ENCODE measurements around the gene DIP2A.

Gene DIP2A

DNA sequence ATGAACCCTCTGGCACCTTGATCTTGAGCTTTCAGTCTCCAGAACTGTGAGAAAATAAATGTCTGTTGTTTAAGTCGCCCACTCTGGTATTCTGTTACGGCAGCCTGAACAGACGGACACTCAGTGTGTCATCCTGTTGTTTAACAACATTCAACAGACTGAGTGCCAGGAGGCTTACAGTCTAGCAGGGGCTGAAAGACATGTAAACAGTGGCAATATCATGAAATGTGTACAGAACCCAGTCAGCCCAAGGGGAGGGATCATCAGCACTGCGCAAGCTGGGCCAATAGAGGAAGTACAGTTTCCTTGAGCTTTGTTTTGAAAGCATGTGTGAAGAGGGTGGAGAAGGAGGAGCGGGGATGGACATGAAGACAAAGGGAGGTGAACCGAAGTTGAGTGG lies 13.6 kb downstream of the DIP2A start:
- FAIRE-seq: no peak

DNA sequence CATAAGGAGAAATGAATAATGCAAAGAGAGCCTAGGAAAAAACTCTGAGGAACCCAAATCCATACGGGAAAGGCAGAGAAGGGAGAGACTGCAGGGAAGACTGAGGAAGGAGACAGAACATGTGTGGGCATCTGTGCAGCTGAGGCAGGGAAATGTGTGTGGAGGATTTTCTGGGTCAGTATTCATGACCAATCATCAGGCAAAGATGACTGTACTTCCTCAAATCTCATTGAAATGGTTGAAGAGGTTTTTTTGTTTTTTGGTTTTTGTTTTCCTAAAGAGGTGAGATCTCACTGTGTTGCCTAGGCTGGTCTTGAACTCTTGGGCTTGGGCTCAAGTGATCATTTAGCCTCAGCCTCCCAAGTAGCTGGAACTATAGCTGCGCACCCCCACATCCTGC lies 15.7 kb downstream of the DIP2A start:
- DNase-seq (ENCODE audit: extremely low spot score, insufficient read length, low read depth): no peak
- no peak for FAIRE-seq

More for the DNA sequence above, 13.6 kb downstream of the DIP2A start:
- DNase-seq (ENCODE audit: extremely low spot score, insufficient read length, low read depth): no peak

DNA sequence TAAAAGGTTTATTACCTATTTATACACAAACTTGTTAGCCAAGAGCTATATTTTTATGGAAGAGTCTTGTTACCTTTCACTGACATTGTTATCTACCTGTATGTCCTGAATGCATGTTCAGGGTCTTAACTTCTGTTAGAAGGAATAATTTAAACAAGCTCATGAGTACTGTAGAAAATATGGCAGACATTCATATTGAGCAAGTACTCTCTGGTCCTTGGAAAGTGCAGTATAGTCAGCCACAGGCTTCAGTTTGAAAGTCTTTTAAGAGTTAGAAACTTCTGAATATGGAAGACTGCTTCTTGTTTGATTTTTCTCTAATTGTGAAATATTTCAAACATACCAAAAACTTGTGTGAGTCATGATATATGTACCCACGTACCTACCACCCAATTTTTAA lies 16.6 kb downstream of the DIP2A start:
- FAIRE-seq: no peak

DNA sequence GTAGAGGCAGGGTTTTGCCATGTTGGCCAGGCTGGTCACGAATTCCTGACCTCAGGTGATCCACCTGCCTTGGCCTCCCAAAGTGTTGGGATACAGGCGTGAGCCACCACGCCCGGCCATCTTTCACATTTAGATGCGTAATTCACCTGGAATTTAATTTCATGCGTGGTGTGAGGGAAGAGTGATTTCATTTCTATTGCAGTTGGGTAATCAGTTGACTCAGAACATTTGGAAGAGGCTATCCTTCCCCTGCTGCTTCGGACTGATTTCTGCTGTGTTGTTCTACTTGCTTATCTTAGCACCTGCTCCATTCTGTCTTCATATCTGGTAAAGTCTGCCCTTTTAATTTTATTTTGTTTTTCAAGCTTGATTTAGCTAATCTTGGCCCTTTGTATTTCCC lies 19.1 kb downstream of the DIP2A start:
- no peak for FAIRE-seq
- no peak for DNase-seq (ENCODE audit: extremely low spot score, insufficient read length, low read depth)

More for the DNA sequence above, 16.6 kb downstream of the DIP2A start:
- DNase-seq (ENCODE audit: extremely low spot score, insufficient read length, low read depth): no peak

DNA sequence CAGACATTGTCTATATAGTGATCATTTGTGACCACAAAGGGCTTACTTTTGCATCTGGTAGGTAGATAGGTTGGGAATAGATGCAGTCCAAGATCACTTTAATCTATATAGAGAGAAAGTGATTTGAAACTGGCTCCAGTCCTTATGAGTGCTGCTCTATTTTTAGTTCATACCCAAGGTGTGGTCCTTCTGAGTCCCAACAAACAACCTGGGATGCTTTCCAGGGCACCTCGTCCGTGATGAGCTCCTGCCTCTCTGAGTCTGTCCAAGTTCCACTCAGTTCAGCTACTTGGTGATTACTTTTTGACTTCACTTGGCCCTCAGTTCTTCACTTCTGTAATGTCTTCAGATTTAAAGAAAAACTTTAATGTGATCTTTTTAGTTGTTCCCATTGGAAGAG lies 20.2 kb downstream of the DIP2A start:
- no peak for FAIRE-seq
- DNase-seq (ENCODE audit: extremely low spot score, insufficient read length, low read depth): no peak

DNA sequence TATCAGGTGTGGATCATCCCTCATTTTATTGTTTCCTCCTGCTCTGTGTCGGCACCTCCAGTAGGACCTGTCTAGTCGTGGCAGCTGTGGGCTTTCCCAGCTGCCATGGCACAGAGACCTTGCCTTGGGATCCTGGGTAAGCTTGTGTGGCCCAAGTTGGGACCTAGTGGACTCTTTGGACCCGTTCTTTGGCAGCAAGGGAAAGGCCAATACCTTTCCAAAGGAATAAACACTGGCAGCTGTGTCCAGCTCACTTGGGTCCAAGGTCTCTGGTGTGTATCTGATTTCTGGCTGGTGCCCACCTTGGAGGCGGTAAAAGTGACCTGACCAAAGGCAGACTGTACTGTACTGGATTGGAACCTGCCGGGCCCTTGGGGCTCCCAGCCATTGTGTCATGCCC lies 21.8 kb downstream of the DIP2A start:
- DNase-seq (ENCODE audit: extremely low spot score, insufficient read length, low read depth) (no peak), FAIRE-seq (no peak)

DNA sequence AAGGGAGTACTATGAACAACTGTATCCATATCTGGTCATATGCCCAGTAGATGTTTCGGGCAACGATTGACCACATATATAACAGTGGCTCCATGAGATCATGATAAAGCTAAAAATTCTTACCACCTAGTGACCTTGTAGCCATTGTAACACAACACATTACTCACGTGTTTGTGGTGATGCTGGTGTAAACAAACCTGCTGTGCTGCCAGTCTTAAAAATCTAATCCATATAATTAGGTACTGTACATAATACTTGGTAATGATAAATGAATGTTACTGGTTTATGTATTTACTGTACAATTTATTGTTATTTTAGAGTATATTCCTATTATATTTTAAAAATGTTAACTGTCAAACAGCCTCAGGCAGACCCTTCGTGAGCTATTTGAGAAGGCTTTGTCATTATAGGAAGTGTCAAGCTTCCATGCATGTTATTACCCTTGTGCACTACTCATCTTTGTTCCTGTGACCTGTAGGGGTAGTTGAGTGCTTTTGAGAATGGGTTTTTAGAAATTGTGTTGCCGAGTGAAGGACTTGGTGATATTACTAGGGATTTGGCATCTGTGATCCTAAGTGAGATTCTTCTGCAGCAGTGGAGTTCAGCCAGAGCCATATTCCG lies 23.6 kb downstream of the DIP2A start:
- FAIRE-seq: no peak

DNA sequence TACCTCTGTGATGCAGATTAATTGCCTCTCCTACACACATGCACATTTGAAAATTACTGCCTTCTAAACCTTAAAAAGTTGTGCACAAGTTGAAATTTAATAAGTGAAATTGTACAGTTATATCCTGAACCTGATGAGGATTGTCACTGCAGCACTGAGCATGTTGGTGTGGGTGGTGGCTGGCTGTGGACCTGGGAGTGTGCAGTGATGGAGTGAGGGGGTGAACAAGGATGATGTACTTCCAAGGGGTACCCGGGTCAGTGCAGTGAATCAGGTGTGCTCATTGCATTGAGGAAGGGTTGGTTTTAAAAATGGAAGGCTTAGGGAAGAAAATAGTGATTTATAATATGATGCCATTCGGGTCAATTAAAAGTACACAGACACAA lies 24.1 kb downstream of the DIP2A start:
- DNase-seq (ENCODE audit: extremely low spot score, insufficient read length, low read depth): no peak
- no peak for FAIRE-seq

More for the DNA sequence above, 23.6 kb downstream of the DIP2A start:
- DNase-seq (ENCODE audit: extremely low spot score, insufficient read length, low read depth): no peak

DNA sequence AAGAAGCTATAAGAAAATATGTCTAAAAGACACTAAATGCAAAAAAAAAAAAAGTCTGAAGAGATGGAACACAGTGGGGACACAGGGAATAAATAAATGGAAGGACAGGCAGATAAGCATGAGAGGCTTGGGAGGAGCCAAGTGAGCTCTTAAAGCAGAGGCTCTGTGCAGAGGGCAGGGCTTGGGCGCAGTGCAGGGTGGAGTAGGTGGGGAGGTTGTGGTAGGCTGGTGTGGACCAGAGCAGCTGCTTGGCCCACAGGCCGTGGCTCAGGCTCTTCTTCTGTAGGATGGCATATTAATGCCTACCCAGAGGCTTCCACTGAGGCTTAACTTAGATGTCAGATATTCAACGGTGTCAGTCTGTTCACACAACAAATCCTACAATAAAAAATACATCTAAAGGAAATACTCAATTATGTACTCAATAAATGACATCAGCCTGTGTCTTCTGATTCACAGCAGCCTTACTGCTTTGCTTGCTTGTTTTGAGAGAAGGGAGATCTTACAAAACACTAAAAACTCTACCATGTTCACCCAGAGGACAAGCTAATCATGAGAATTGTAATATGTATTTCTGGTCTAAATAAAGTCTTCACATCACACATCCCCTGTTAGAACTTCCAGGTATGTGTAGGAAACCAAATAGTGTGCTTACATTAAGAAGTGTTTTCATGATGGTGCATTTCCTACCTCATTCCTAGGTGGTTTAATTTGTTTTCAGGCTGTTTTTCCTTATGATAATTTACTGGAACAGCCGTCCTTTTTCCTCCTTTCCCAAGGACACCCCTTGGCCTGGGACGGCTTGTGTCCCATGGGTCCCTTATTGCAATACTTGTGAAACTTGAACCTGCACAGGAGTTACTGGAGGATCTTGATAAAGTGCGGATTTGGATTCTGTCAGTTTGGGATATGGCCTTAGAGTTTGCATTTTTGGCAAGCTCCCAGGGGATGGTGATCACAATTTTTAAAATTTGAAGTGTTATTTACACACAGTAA lies 24.9 kb downstream of the DIP2A start:
- no peak for DNase-seq (ENCODE audit: extremely low spot score, insufficient read length, low read depth)
- FAIRE-seq: no peak

DNA sequence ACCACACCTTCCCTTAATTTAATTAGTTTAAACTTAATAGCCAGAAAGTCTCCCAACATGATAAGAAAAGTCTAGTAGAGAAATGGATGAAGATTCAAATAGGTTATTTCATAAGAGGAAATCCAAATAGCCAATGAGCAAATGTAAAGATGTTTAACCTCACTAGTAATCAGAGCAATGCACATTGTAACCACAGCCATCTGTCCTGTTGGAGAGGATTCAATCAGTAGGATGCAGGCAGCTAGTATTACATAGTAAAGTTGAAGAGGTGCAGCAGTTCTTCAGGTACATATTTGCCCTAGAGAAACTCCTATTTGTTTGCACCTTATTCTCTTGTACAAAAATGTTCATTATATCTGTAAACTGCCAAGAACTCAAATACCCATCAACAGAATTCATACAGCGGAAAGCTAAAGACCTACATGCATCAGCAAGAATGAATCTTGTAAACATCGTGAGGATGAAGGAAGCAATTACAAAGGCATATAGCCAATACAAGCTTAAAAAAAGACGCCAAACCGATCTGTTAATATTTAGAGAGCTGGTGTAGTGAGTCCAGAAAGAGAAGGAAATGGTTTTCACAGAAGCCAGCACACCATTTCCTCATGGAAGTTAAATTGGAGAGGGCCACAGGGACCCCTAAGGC lies 27.9 kb downstream of the DIP2A start:
- DNase-seq (ENCODE audit: extremely low spot score, insufficient read length, low read depth) (no peak), FAIRE-seq (no peak)

DNA sequence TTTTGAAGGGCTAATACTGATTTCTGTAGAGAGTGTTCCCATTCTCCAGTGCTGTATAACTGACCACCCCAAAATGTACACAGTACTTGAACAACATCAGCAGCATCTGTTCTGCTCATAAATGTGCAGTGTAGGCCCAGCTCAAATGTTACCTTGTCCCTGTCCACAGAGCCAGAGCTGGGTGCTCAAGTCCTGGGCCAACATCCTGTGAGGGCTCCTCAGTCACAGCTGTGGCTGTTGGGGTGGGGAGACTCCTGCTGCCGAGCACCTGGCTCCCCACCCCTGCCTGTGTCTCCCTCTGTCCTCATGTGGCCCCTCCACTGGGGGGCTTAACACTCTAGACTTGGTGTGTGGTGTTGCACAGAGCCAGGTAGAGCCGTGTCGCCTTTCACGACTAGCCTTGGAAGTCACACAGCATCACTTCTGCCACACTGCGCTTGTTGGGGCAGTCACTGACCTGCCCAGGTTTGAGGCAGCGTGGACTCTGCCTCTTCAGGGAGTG lies 30.5 kb downstream of the DIP2A start:
- no peak for FAIRE-seq
- no peak for DNase-seq (ENCODE audit: extremely low spot score, insufficient read length, low read depth)

DNA sequence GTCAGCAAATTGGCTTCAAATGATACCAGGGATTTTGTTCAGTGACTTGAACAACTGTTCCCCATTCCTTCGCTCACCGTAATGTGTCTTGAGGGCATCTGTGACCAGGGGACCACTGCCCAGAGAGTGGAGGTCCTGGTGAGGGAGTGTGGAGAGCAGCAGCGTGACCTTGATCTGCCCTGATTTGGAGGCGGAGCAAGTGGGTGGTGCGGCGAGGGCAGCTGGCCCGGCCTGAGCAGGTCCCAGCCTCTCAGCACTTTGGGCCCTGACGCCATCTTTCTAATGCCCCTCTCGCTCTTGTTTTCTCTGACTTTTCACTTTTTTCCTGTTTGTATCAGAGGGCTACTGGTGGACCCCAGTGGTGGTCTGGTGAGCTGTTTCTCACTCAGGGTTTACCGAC lies 31.1 kb downstream of the DIP2A start:
- FAIRE-seq (no peak), DNase-seq (ENCODE audit: extremely low spot score, insufficient read length, low read depth) (no peak)

DNA sequence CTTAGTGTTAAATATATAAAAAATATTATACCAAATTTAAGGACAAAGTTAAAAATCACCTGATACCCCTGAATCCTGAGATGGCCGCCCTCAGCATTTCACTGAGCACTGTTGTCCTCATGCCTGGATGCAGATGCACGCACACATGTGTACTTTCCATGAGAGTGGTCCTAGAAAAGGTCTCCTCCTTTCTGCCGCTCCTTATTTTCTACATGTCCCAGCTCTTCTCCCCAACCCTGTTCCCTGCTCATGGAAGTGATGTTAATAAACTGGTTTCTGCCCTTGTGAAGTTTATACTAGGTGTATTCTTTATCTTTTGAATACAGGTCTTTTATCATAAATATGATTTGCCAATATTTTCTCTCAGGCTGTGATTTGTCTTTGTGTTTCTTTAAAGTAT lies 32.9 kb downstream of the DIP2A start:
- FAIRE-seq (no peak), DNase-seq (ENCODE audit: extremely low spot score, insufficient read length, low read depth) (no peak)

DNA sequence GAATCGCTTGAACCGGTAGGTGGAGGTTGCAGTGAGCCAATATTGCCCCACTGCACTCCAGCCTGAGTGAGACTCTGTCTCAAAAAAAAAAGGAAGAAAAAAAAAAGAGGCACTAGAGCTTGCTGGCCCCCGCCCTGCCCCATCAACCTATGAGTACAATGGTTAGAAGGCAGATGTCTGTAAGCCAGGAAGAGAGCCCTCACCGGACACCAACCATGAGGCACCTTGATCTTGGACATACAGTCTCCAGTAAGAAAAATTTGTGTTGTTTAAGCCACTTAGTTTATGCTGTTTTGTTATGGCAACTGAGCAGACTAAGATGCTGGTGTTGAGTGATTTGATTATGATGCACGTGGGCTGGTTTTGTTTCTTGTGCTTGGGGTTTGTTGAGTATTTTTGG lies 34.2 kb downstream of the DIP2A start:
- DNase-seq (ENCODE audit: extremely low spot score, insufficient read length, low read depth) (no peak), FAIRE-seq (no peak)

DNA sequence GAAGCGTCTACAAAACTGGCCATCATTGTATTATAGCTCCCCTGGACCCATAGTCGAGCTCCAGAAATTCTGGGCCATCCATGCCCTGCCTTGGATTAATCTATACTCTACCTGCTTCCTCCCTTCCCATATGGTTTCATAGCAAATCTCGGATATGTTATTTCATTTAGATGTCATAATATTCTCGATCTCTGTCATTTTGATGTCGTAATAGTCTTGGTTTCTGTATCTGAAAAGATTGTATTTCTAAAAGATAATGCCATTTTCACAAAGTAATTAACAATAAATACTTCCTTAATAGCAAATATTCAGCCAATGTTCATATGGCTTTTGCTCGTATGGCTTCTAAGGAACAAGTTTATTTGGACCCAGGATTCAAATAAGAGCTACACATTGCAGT lies 35.1 kb downstream of the DIP2A start:
- no peak for DNase-seq (ENCODE audit: extremely low spot score, insufficient read length, low read depth)
- FAIRE-seq: no peak

DNA sequence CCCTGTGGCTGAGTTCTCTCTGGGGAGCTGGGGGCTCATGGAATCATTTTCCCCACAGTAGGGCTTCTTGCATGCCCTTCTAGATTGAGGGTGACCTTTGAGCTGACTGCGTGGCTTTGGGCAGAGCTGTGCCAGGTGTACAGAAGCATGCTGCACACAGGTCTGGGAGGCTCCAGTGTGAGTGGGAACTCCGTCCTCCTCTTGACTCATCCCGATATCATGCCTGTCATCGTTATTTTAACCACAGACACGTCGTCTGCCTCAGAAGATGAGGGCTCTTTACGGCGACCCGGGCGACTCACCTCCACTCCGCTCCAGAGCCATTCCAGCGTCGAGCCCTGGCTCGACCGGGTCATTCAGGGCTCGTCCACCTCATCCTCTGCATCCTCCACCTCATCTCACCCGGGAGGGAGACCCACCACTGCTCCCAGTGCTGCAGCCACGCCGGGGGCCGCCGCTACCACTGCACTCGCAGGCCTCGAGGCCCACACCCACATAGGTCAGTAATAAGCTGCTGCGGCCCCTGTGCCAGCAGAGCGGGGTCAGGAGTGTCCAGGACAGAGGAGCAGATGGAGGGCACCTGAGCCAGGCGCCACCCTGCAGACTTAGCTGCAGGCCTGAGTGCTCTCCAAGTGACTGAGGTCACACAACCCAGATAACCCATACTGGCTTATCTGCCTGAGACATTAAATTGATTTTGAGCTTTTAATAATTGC lies 39.8 kb downstream of the DIP2A start:
- FAIRE-seq (no peak), DNase-seq (ENCODE audit: extremely low spot score, insufficient read length, low read depth) (no peak)

DNA sequence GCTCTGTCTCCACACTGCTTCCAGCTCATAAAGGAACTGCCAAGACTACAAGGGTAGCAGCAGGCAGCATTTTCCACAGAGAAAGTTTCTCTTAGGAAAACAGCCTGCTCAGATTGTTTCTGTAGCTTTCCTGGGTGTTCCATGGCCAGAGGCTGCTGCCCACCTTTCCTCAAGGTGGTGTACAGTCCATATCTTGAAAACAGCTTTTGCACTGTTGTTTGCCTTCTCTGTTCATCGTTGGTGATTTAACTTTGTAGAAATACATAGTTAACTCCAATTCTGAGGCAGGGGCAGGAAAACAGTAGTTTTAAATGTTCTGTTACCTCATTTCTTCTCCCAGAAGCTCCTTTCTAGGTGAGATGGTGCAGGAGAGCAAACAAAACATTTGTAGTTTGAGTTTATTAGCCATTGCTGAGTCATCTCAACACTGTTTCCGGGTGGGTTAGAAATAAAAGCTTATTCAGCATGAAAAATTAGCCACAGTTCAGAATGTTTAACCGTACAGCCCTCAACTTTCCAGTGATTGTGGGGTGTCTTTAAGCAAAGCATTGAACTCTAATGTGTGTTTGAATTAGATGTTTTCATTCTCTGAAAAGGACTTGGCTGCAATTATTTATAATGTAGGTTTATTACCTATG lies 41.7 kb downstream of the DIP2A start:
- peak; percentile 35 for DNase-seq (ENCODE audit: extremely low spot score, insufficient read length, low read depth)

DNA sequence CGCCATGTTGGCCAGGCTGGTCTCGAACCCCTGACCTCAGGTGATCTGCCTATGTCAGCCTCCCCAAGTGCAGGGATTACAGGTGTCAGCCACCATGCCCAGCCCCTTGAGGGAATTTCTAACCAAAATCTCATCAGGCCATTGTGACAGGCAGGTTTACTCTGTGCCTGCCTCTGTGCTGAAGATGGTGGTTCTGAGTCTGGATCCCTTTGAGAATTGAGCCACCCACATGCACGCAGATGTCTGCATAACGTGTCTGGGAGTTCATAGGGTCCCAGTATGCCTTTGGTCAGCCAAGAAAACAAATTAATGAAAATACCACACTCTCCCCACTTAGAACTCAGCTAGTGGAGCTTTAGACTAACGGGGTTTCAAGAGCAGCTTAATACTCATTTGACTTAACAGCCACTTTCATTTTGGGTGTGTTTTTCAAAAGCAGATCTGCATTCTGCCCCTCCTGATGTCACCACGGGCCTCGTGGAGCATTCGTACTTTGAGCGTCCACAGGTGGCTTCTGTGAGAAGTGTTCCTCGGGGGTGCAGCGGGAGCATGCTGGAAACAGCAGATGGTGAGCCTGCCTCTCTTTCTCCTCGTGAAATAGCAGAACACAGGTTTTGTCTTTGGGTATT lies 45.3 kb downstream of the DIP2A start:
- DNase-seq (ENCODE audit: extremely low spot score, insufficient read length, low read depth): peak; percentile 23
- peak; percentile 75 for FAIRE-seq

More for the DNA sequence above, 41.7 kb downstream of the DIP2A start:
- FAIRE-seq: peak; percentile 80

DNA sequence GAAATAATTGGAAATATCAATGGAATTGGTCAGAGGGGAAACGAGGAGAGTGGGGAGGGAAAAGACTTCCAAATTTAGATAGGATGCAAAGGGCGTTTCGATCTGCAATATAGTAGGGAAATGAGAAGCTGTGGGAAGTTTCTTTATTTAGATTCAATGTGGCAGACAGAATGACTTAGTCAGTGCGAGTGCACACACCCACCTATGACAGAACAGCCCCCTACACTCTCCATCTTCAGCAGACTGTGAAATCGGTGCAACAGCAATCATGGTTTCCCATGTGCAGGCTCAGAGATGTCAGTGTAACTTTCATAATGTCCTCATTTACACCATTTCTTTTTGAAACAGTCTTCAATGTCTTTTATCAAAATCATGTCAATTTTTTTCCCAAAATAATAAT lies 46.0 kb downstream of the DIP2A start:
- DNase-seq (ENCODE audit: extremely low spot score, insufficient read length, low read depth) (no peak), FAIRE-seq (peak; percentile 50)
